Tibial nerve (tissue), 4 donors: ENCODE results near the gene SFMBT1. TPM values are rescaled to one million over a fixed set of nuclear protein-coding genes. Genes with fewer than 3 reads are reported as not detected.

Experiments
- DNase-seq, 2 donors: peaks; one replicate each; pipeline ENCODE4 v3.0.0-alpha.2; 2019; ENCODE audit warnings: low spot score in 2 of 2
- H3K27ac ChIP-seq, 4 donors: fragments of 200-600 bp; sonication (generic) in 3 of 4; one replicate each; pipeline ENCODE4 v1.5.1; 2017 to 2019; ENCODE audit warnings: mild to moderate bottlenecking in 1 of 4
- H3K27me3 ChIP-seq, 2 donors: fragments of 200-600 bp; sonication (generic) in 1 of 2; one replicate each; pipeline versions ENCODE4 v1.5.1 to v1.6.0; 2017 to 2019
- H3K36me3 ChIP-seq, 3 donors: fragments of 200-600 bp; sonication (generic); one replicate each; pipeline ENCODE4 v1.5.1; 2018 to 2019
- H3K4me1 ChIP-seq, 4 donors: fragments of 200-600 bp; sonication (generic) in 3 of 4; one replicate each; pipeline ENCODE4 v1.5.1; 2017 to 2019
- H3K4me3 ChIP-seq, 4 donors: fragments of 200-600 bp; sonication (generic) in 3 of 4; one replicate each; pipeline ENCODE4 v1.5.1; 2017 to 2019; ENCODE audit warnings: mild to moderate bottlenecking in 1 of 4, moderate library complexity in 1 of 4
- H3K9me3 ChIP-seq, 4 donors: fragments of 200-600 bp; sonication (generic) in 3 of 4; one replicate each; pipeline ENCODE4 v1.5.1; 2017 to 2019
- CTCF ChIP-seq, 5 experiments: fragments of 200-600 bp in 3 of 5; fragments of 450-650 bp in 2 of 5; sonication (generic) in 3 of 5; IDR thresholded peaks; one replicate each; pipeline ENCODE4 v1.5.1; 2016 to 2019; ENCODE audit warnings: antibody characterized with exemption in 5 of 5, mild to moderate bottlenecking in 3 of 5, moderate library complexity in 2 of 5
- EP300 ChIP-seq, 2 donors: sonication (generic); formaldehyde crosslinking; IDR thresholded peaks; one replicate each; pipeline ENCODE4 v1.6.1; 2017; ENCODE audit warnings: antibody characterized with exemption in 2 of 2, mild to moderate bottlenecking in 1 of 2
- POLR2A ChIP-seq, 2 donors: fragments of 450-650 bp; IDR thresholded peaks; one replicate each; pipeline ENCODE4 v1.6.1; 2017; ENCODE audit warnings: antibody characterized with exemption in 2 of 2, mild to moderate bottlenecking in 2 of 2, moderate library complexity in 2 of 2
- WGBS, 2 donors: methylation state at CpG; one replicate each; pipeline ENCODE4 v1.1.5; 2018; 5-methylcytosine and 5-hydroxymethylcytosine counted together
- total RNA-seq, 4 donors: library from RNA; depleted of rRNA; stranded (reverse); fragments of >200 nt; gene quantifications; one replicate each; pipeline ENCODE4 v1.1.0, GENCODE V29; 2016

Gene SFMBT1
- total RNA-seq, 4 donors from 2014 or later, result 15.5 to 31.2 (median 18.2) TPM

GRCh38 chr3:52930748-52931147 lies 115.1 kb downstream of the SFMBT1 start:
- DNase-seq, result no peak
- Histone ChIP-seq H3K27ac (no peak overlapping the region), H3K4me3 (no peak overlapping the region), H3K4me1 (peaks cover 0 to 5% (median 0%) of the 10 kb centered on the region in 4 donors), H3K27me3 (no peaks in the 10 kb centered on the region), H3K36me3 (peaks cover 0 to 29% (median 0%) of the 10 kb centered on the region in 3 donors), H3K9me3 (no peaks in the 10 kb centered on the region)
- TF ChIP-seq EP300 (IDR thresholded peaks at IDR 0.05) (no peak), POLR2A (IDR thresholded peaks at IDR 0.05) (no peak), CTCF (IDR thresholded peaks at IDR 0.05) (no peak)
- WGBS, 2 donors, result 87 to 89% methylated on average over 3 of the region's 3 CpGs

- 90% methylated on average over 2 of the region's 2 CpGs for WGBS, 2 donors
- no peak overlapping the region for H3K27ac ChIP-seq
- H3K36me3 ChIP-seq, result peaks cover 0 to 60% (median 0%) of the 10 kb centered on the region in 3 donors
- no peak for DNase-seq
- H3K4me1 ChIP-seq, result no peaks in the 10 kb centered on the region
- no peaks in the 10 kb centered on the region for H3K27me3 ChIP-seq
- H3K9me3 ChIP-seq, result no peaks in the 10 kb centered on the region
- no peak overlapping the region for H3K4me3 ChIP-seq
- no peak for TF ChIP-seq CTCF (IDR thresholded peaks at IDR 0.05)
- TF ChIP-seq POLR2A (IDR thresholded peaks at IDR 0.05), result no peak
- TF ChIP-seq EP300 (IDR thresholded peaks at IDR 0.05), result no peak
Observed at GRCh38 chr3:52926554-52926953, 119.3 kb downstream of the SFMBT1 start.

GRCh38 chr3:52925405-52926313 lies 120.2 kb downstream of the SFMBT1 start:
- Histone ChIP-seq H3K27me3 (no peaks in the 10 kb centered on the region), H3K36me3 (peaks cover 0 to 60% (median 0%) of the 10 kb centered on the region in 3 donors), H3K27ac (no peak overlapping the region), H3K9me3 (no peaks in the 10 kb centered on the region), H3K4me1 (no peaks in the 10 kb centered on the region), H3K4me3 (no peak overlapping the region)
- no peak for DNase-seq
- 66 to 74% methylated on average over 6 of the region's 6 CpGs for WGBS, 2 donors
- no peak for TF ChIP-seq EP300 (IDR thresholded peaks at IDR 0.05)
- no peak for TF ChIP-seq CTCF (IDR thresholded peaks at IDR 0.05)
- TF ChIP-seq POLR2A (IDR thresholded peaks at IDR 0.05), result no peak

- Histone ChIP-seq H3K4me3 (no peak overlapping the region), H3K9me3 (no peaks in the 10 kb centered on the region), H3K4me1 (no peaks in the 10 kb centered on the region), H3K36me3 (peaks cover 0 to 61% (median 0%) of the 10 kb centered on the region in 3 donors), H3K27ac (peak overlapping the region in 1 of 4 donors; percentile 37), H3K27me3 (no peaks in the 10 kb centered on the region)
- WGBS, 2 donors, result 91 to 92% methylated on average over 2 of the region's 2 CpGs
- TF ChIP-seq EP300 (IDR thresholded peaks at IDR 0.05) (peak in 1 of 2 donors; percentile 13), CTCF (IDR thresholded peaks at IDR 0.05) (no peak)
- no peak for DNase-seq
Observed at GRCh38 chr3:52923963-52924362, 121.9 kb downstream of the SFMBT1 start.

GRCh38 chr3:52920841-52921240 lies 125.0 kb downstream of the SFMBT1 start:
- no peaks in the 10 kb centered on the region for H3K27me3 ChIP-seq
- H3K27ac ChIP-seq, result no peak overlapping the region
- no peak overlapping the region for H3K4me3 ChIP-seq
- H3K9me3 ChIP-seq, result no peaks in the 10 kb centered on the region
- peaks cover 0 to 72% (median 0%) of the 10 kb centered on the region in 3 donors for H3K36me3 ChIP-seq
- no peak for DNase-seq
- no peak for TF ChIP-seq EP300 (IDR thresholded peaks at IDR 0.05)
- no peak for TF ChIP-seq CTCF (IDR thresholded peaks at IDR 0.05)
- no peak for TF ChIP-seq POLR2A (IDR thresholded peaks at IDR 0.05)
- WGBS, 2 donors, result 87% methylated on average over 2 of the region's 2 CpGs
- H3K4me1 ChIP-seq, result no peaks in the 10 kb centered on the region
